GM19467 (cell line): ENCODE measurements around the gene PNKD.

Experiments
- ATAC-seq: cut with Tn5 transposase; IDR thresholded peaks from one replicate; pipeline ENCODE4 v1.9.1; 2021; ENCODE audit warnings: mild to moderate bottlenecking, moderate library complexity; ENCODE audit not compliant: unreplicated experiment

The PNKD gene, protein sequence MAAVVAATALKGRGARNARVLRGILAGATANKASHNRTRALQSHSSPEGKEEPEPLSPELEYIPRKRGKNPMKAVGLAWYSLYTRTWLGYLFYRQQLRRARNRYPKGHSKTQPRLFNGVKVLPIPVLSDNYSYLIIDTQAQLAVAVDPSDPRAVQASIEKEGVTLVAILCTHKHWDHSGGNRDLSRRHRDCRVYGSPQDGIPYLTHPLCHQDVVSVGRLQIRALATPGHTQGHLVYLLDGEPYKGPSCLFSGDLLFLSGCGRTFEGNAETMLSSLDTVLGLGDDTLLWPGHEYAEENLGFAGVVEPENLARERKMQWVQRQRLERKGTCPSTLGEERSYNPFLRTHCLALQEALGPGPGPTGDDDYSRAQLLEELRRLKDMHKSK

DNA sequence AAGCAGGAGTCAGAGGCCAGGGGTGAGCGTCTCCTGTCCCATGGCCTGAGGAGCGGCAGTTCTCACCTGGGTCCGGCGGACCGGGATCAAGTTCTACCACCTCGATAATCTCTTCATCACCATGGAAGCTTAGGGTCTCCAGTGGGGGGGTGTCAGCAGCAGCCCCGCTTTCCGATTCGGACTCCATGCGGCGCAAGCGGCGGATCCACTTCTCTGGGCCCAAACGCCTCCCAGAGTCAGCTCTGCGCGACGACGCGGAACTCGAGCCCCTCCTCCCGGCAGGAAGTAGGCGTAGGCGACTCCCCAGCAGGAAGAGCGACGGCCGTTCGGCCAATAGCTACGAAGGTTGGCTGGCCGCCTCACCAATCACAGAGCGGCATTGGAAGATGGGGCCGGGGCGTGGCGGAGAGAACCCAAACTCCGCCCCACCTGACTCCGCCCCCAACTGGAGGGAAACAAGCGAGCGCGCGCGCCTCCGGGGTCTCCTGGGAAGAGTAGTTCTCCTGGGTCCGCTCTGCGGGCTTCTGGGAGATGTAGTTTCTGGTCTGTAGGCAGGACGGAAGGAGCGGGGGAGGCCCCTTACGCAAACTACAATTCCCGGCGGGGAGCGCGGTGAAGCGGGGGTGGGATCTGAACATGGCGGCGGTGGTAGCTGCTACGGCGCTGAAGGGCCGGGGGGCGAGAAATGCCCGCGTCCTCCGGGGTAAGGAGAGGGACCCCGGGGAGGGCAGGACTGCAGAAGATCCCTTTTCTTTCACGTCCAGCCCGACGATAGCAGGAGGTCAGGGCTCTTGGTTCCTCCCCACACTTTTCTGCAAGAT lies at the start of gene PNKD, which contains the start of gene AAMP:
PNKD (plus strand) TSS at position 620 of the 821 bp plus-strand sequence; CDS start at position 637, 17 bp downstream.
AAMP (minus strand) TSS at position 238 of the 821 bp plus-strand sequence; CDS start at position 187, 51 bp downstream.
- ATAC-seq, result peak; percentile 87

DNA sequence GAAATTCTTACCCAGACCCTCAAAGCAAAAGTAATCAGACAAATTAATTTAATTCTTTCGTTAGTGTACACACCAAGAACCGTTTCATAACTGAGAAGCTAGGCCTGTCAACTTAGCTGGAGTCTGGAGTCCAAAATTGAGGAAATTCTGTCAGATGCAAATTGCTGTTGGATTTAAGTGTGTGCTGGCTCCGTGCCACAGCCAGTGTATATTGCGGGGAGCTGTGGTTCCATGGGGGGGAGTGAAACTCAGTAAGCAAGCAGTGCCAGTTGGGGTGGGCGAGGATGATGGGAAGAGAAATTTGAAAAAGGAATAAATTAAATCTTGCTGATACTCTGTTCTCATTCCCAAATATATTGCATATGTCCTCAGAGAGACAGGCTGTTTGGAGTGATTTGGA lies 49.3 kb upstream of the PNKD start:
- ATAC-seq, result no peak

DNA sequence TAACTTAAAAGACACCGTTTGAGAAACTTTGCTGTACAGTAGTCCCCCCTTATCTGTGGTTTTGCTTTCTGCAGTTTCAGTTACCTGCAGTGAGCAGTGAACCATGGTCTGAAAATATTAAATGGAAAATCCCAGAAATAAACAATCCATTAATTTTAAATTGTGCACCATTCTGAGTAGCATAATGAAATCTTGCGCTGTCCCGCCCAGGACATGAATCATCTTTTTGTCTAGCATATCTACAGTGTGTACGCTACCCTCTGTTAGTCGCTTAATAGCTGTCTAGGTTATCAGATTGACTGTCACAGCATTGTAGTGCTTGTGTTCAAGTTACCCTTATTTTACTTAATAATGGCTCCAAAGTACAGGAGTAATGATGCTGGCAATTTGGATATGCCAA lies 47.3 kb upstream of the PNKD start:
- ATAC-seq, result no peak

DNA sequence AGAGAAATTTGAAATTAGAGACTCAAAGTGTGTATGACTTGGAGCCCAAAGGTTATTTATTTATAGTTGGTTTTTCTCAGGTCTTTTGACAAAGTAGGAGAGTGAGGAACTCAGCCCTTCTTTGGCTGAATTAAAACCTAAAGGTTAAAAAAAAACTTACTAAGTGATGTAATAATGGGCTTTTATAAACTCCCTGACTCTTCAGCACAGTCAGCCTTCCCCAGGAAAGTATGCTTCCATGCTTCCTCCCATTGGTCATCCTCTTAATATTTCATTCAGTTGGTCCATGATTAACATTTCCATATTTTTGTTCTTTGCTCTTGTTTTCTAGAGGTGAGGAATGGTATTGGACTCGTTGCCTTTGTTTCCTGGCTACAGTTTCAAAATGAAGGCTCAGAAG lies 46.1 kb upstream of the PNKD start:
- ATAC-seq, result no peak

DNA sequence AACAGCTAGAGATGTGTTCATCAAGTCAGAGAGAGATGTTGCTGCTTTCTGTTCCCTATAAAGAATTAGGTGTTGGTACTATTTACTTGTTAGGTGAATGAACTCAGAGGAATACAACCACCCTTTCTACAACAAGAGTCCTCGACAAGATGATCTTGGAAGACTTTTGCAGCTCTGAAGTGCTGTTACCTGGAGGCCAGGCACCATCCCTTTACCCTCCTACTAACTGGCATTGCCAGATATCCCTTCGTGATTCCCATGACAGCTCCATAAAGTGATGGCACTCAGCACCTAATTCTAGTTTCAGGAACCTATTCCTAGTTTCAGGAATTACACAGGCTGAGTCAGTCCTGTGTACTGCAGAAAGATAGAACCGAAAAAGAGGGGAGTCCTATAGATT lies 43.4 kb upstream of the PNKD start:
- no peak for ATAC-seq

DNA sequence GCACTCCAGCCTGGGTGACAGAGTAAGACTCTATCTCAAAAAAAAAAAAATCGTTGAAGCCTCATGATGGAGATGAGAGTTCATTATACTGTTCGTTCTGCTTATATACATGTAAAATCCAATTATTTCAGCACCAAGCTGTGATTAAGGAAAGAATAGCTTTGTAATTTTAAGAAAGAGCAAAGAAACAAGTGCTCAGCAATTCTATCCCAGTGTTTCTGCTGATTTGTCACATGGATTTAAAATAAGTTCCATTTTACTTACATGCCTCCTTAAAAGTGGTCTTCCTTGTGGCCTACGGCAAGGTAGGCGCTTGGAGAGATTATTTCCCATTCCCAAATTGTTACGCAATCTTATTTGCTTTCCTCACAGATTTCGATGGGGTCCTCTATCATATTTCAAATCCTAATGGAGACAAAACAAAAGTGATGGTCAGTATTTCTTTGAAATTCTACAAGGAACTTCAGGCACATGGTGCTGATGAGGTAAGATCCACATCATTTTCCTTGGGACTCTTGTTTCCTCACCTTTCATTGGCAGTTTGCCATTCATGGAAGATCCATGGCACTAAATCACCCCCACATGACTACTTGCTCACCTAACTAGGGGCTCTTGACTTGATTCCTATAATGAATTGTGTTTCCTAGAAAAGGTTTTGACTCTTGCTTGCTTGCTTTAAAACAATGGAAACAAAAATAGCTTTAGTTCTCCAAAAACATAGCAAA lies 41.8 kb upstream of the PNKD start:
- ATAC-seq, result no peak

DNA sequence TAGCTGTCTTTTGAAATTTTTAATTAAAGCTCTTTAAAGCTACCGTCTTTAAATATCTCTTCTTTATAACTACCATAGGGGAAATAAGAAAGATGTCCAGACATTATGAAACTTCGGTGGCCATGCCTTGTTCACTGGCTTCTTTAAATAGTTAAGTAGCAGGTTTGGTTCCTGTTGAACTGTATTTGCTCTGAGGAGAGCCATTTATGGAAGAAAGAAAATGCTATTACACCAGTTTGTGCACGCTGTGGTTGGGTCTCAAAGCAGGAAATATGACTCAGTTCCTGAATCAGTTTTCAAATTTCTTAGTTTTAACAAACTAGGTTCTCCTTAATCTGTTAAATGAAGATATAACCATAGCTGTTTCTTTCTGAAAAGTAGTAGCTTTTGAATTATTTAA lies 41.1 kb upstream of the PNKD start:
- peak; percentile 57 for ATAC-seq

DNA sequence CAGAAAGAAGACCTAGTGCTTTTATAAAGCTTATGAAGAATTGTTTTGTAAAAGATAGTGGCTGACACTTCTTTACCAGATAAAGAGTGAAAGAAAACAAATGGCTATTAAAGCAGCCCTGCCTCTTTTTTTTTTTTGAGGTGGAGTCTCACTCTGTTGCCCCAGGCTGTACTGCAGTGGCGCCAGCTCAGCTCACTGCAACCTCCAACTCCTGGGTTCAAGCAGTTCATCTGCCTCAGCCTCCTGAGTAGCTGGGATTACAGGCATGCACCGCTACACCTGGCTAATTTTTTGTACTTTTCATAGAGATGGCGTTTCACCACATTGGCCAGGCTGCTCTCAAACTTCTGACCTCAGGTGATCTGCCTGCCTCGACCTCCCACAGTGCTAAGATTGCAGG lies 40.5 kb upstream of the PNKD start:
- no peak for ATAC-seq

DNA sequence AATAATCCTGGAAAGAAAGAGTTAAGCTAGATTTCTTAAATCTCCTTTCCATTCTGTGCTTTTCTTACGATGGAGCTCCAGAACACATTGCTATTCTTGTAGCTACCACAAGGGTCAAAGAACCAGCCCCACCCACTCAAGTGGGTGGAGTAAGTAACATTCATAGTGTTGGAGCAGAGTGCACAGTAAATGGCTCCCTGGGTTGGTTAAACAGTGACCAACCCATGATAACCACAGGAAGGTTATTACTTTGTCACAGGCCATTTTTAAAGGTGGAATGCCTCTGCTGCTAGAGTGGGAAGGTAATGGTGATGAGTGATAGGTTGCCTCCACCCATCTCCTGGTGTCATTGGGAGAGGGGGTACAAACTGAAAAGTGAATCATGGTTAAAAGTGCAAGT lies 39.4 kb upstream of the PNKD start:
- peak; percentile 56 for ATAC-seq

DNA sequence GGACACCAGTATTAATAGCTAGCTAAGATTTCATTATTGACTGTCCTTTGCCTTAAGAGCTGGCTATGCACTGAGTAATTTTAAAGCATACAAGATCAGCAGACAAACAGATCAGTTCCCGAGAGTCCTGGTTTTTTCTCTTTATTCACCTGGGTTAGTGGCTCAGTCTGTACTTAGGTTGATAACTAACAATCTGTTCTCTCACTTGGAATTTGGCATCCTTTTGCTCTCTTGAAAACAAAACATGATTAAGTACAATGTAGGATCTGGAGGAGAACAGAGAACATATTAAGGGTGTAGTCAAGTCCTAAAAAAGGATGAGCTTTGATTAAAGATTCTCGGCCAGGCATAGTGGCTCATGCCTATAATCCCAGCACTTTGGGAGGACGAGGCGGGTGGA lies 36.8 kb upstream of the PNKD start:
- no peak for ATAC-seq

DNA sequence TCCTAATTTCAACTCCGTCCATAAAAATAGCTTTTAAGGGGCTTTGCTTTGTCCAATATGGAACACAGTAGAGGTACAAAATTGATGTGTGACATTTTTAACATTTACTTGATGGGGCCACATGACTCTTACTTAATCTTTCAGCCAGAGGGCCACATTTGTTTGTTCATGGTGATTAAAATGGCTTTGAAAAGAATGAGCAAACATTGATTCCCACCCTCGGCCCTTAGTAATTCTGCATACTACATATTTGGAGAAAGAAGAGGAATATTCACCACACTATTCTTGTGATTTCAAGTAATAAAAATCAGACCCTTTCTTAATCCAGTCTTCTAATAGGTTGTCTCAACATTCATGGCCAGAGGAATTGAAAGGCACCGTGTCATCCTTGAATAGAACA lies 35.8 kb upstream of the PNKD start:
- ATAC-seq, result no peak

DNA sequence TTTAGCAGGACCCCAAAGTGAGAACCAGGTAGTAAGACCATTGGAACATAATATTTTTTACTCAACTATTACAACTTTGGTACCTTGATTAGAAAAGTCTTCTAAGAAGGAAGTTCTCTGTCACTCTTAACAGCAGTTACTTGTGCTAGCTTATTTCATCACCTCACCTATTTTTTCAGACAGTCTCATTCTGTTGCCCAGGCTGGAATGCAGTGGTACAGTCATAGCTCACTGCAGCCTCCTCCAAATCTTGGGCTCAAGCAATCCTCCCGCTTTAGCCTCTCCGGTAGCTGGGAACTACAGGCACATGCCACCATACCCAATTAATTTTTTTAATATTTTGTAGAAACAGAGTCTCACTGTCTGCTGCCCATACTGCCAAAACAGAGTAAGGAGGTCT lies 35.3 kb upstream of the PNKD start:
- ATAC-seq, result no peak

DNA sequence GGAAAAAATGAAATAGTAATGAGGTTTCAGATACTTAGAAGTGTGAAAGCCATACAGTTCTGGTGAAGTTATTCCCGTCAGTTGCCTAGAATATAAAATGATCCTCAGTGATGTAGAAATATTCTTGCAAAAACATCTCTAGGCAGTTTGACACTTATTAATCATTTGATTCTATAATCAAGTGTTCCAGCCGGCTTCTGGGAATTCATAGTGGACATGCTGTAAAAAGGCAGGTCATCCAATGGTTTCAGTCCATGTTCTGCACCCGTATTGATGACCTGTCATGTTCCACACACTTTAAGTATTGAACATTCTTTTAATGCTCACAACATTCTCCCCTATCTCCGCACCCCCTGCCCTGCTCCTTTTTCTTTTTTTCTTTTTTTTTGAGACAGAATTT lies 33.5 kb upstream of the PNKD start:
- no peak for ATAC-seq

DNA sequence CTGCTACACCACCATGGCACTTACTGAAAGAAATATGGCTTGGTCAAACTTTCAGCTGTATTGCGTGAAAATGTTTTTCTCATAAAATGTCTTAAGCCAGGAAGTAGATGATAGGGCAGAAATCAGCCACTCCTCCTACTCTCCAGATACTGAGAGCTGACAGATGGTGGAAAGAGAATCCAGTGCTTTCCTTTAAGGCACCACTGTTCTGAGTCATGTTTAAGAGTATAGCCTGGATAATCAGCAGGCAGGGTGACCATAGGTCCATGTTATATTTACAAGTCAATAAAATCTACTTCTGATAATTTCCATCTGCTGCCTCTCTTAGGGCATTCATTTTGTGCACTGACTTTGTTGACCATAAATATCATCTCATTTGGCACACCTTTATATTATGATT lies 31.4 kb upstream of the PNKD start:
- ATAC-seq, result no peak

DNA sequence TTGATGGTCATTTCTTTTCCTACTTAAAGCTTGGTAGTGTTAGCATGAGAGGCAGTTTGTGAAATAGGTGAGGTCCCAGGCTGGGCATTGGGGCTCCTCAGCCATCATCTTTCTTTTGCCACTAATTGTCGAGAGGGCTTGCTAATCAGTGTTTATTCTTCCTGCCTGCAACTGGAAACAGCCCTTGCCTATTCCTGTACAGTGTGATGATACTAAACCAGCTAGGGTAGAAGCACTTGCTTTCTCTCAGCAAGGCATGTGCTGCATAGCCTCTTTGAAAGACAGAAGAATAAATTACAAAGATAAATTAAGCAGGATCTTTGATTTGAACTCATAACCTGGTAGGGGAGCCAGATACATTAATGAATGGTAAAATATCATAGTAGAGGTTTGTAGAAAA lies 26.1 kb upstream of the PNKD start:
- ATAC-seq, result no peak

DNA sequence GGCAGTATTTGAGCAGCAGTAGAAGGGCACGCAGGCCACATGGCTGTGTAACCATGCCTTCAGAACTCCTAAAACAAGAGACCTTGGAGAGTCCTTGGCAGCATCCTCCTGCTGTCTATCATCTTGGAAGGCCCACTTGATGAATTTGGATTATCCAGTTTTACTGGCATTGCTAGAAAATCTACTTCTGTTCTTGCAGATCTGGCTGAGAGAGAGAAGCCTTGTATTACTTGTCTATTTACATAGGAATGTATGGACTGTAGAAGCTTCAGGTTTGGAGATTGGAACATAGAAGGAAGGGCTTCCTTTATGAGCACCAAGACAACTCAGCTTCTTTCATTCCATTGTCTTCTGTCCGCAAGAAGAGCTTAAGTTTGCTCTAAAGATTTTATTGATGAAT lies 25.7 kb upstream of the PNKD start:
- no peak for ATAC-seq

DNA sequence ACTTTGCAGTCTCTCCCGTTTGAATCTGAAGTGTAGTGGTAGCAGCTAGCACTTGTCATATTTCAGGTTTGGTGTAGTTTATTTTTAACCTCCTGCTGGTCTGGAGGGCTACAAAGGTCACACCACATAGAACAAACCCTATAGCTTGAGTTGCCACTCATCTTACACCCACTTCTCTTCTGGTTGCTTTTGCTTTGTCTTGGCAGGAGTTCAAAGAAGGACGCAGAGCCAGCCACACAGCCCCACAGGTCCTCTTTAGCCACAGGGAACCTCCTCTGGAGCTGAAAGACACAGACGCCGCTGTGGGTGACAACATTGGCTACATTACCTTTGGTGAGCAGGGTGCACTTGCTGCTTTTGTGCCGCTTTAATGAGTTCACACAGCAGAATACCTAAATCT lies 25.1 kb upstream of the PNKD start:
- no peak for ATAC-seq

DNA sequence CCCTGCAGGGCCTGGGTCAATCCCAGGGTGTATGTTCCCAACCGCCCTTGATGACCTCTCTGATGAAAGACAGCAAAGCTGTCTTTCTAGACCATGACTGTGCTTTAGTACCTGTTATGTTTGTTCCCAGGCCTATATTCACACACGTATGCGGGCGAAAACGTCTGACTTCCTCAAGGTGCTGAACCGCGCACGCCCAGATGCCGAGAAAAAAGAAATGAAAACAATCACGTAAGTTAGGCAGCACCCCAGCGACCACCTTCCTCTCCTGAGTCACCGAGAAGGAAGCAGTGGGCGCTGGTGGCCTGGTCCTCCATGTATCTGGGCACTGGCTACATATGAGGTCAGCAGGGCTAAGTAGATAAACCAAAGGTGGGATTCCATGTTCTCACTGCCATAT lies 20.6 kb upstream of the PNKD start:
- ATAC-seq, result no peak

DNA sequence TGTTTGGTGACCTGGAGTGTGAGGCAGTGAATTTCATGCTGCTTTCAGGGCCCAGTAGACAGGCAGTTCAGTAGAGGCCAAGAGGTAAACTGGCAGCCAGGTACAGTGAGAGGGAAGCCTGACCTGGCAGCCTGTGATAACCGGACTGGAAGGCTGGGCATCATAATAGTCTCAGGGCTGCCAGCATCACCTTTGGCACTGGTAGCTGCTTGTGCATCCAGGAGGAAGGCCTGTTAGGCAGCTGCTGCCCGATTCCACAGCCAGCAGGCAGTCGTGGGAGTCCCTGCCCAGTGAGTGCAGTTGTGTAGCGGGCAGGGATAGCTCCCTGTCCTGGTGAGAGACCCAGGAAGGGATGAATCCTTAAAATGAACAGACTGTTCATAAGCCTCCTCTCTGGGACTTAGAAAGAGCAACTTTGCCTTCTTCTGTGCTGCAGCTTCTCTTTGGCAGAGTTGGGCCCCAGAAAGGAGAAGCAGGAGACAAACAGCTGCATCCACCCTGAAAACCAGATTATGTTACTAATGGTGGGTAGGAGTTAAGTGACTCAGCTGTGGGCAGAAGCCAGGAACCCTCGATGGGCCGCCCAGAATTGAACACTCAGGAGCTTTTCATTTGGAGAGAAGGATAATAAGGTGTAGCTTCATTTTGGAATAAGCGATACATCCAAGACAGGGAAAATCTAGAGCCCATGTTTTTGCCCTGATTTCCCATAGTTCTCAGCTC lies 17.6 kb upstream of the PNKD start:
- no peak for ATAC-seq

DNA sequence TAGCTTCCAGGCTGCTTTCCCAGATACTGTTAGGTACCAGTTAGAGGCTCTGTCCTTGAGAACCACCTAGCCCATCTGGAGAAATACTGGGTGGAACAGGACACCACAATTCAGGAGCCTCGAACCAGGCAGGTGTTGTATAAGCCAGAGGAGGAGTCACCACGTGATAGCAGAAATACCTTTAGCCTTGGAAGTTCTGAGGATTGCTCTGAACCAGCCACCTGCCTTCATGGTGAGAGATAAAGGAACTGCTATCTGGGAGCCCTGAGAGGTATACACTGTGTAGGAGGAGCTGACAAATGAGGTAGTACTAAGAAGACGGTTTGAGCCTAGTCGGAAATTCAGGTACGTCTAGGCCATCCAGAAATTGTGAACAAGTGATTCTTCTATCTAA lies 17.1 kb upstream of the PNKD start:
- ATAC-seq, result no peak

DNA sequence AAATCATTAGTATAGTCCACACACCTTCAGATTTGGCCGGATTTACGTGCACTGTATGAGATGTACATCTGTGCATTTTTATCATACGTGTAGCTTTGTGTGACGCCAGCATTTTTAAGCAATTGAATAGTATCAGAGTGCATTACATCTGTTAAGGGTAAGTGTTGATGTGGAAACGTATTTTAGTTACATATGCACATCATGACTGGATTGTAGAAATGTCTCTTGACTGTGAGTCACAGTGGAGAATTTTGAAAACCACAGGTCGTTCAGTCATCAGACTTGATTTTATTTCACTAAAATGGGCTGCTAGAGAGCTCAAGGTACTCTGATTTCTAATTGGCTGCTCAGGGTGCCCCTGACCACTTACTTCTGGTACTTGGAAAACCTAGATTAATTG lies 14.9 kb upstream of the PNKD start:
- no peak for ATAC-seq
